ENCODE data around the gene CCDC201. TPM values are rescaled to one million over a fixed set of nuclear protein-coding genes. Genes with fewer than 3 reads are reported as not detected.

The CCDC201 gene
- total and polyA plus RNA-seq, 2 of the 4 experiments (the other 2 are of a cell fraction), result not detected

DNA sequence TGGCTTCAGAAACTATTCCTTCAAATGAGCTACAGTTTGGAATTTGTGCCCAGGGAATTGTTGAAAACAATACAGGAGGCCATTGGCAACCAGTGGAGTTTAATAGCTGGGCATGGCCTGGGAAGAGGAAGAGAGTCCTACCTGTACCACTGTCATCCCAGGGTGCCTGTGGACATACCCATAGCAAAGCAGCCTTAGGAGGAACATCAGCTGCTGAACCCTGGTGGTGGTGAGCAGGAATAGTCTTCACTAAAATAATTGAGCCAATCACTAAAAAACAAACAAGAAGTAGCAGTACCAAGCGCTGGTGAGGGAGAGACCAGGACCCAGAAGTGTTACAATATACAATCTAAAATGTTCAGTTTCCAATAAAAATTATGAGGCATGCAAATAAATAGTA, 29.9 kb upstream of the CCDC201 start:
- Histone ChIP-seq H2BK20ac (ENCODE audit: low read depth, low read length) (no peak overlapping the region), H3K23ac (ENCODE audit: low read depth, low read length) (no peak overlapping the region), H2AK5ac (ENCODE audit: low read depth, low read length) (no peak overlapping the region), H3K27ac (ENCODE audit: insufficient read depth, low read length) (no peak overlapping the region), H4K5ac (ENCODE audit: low read depth, low read length) (no peak overlapping the region), H3K4me3 (ENCODE audit: insufficient read depth, low read depth, low read length) (no peak overlapping the region), H3K4ac (ENCODE audit: low read depth, low read length) (no peak overlapping the region), H3K9me1 (ENCODE audit: insufficient read depth, low read length) (no peaks in the 10 kb centered on the region), H3K4me1 (ENCODE audit: control insufficient read depth, insufficient read depth, low read length) (no peaks in the 10 kb centered on the region), H3K56ac (ENCODE audit: extremely low read depth, insufficient read depth, low read length) (no peak overlapping the region), H4K20me1 (ENCODE audit: insufficient read depth, low read length) (no peaks in the 10 kb centered on the region), H2BK5ac (ENCODE audit: low read depth, low read length, poor library complexity, severe bottlenecking) (no peak overlapping the region), H2BK120ac (ENCODE audit: low read depth, low read length) (no peak overlapping the region), H4K91ac (ENCODE audit: insufficient read depth, low read depth, low read length) (no peak overlapping the region), H2AK9ac (replicated peaks; ENCODE audit: low read depth, low read length, poor library complexity) (no peak overlapping the region), H2AFZ (replicated peaks; ENCODE audit: low read length, poor library complexity) (no peak overlapping the region), H3K9ac (ENCODE audit: low read depth, low read length) (no peak overlapping the region), H3K27me3 (ENCODE audit: control insufficient read depth, insufficient read depth, low read length) (peaks cover 17% of the 10 kb centered on the region), H3K18ac (ENCODE audit: low read depth, low read length) (no peak overlapping the region), H4K8ac (ENCODE audit: low read depth in 2 of 2, low read length in 2 of 2) (no peak overlapping the region), H2BK15ac (ENCODE audit: low read depth, low read length) (no peak overlapping the region), H3K14ac (replicated peaks; ENCODE audit: low read depth, low read length) (no peak overlapping the region), H3K9me3 (ENCODE audit: control insufficient read depth, insufficient read depth, low read length) (no peaks in the 10 kb centered on the region), H3K4me2 (ENCODE audit: low read depth, low read length) (no peak overlapping the region), H3K36me3 (ENCODE audit: control insufficient read depth, insufficient read depth, low read length) (no peaks in the 10 kb centered on the region), H3K79me1 (ENCODE audit: low read depth in 1 of 2, low read length in 2 of 2) (no peaks in the 10 kb centered on the region)
- DNase-seq (no peak), ATAC-seq (ENCODE audit: low read depth) (no peak)
- TF ChIP-seq RAD21 (IDR thresholded peaks at IDR 0.05; ENCODE audit: low read length) (no peak), FOS (IDR thresholded peaks at IDR 0.05; ENCODE audit: low read depth, low read length) (no peak), RFX5 (IDR thresholded peaks at IDR 0.05; ENCODE audit: low read depth, low read length) (no peak), CHD1 (IDR thresholded peaks at IDR 0.05; ENCODE audit: low read depth, low read length) (no peak), RCOR1 (IDR thresholded peaks at IDR 0.05; ENCODE audit: insufficient replicate concordance, low read length) (no peak), POLR2A (IDR thresholded peaks at IDR 0.05; ENCODE audit: low read depth, low read length) (no peak), BHLHE40 (IDR thresholded peaks at IDR 0.05; ENCODE audit: low read depth, low read length) (no peak), SMC3 (IDR thresholded peaks at IDR 0.05; ENCODE audit: low read depth, low read length) (no peak), MAZ (IDR thresholded peaks at IDR 0.05; ENCODE audit: borderline replicate concordance, low read depth, low read length) (no peak), CEBPB (IDR thresholded peaks at IDR 0.05; ENCODE audit: low read depth, low read length) (no peak), MAFK (IDR thresholded peaks at IDR 0.05; ENCODE audit: low read depth, low read length) (no peak), CTCF (conservative IDR thresholded peaks at IDR 0.05; ENCODE audit: low read depth, low read length) (no peak), NFE2L2 (IDR thresholded peaks at IDR 0.05; ENCODE audit: low read depth, low read length) (no peak), MXI1 (IDR thresholded peaks at IDR 0.05; ENCODE audit: borderline replicate concordance, low read depth, low read length) (no peak)
- TF ChIP-seq, protein P1, sequence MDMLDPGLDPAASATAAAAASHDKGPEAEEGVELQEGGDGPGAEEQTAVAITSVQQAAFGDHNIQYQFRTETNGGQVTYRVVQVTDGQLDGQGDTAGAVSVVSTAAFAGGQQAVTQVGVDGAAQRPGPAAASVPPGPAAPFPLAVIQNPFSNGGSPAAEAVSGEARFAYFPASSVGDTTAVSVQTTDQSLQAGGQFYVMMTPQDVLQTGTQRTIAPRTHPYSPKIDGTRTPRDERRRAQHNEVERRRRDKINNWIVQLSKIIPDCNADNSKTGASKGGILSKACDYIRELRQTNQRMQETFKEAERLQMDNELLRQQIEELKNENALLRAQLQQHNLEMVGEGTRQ (IDR thresholded peaks at IDR 0.05; ENCODE audit: low read depth, low read length), result no peak
- TF ChIP-seq, protein P2, sequence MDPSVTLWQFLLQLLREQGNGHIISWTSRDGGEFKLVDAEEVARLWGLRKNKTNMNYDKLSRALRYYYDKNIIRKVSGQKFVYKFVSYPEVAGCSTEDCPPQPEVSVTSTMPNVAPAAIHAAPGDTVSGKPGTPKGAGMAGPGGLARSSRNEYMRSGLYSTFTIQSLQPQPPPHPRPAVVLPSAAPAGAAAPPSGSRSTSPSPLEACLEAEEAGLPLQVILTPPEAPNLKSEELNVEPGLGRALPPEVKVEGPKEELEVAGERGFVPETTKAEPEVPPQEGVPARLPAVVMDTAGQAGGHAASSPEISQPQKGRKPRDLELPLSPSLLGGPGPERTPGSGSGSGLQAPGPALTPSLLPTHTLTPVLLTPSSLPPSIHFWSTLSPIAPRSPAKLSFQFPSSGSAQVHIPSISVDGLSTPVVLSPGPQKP (IDR thresholded peaks at IDR 0.05; ENCODE audit: borderline replicate concordance, low read depth, low read length), result no peak
- WGBS, 2 experiments (ENCODE audit: extremely low coverage in 2 of 2, insufficient read length in 1 of 2), result no CpG with 5 or more reads among the region's 1 CpG
- POLR2A ChIA-PET (ENCODE audit: unreplicated experiment), result no interaction called here
- CTCF ChIA-PET, result no interaction called here
- intact Hi-C loops (cut with micrococcal nuclease), result no loop called here
- in situ Hi-C loops (cut with MboI; ENCODE audit: low sequenced_read_pairs), result loop anchor here (25.0 kb wide), 1 partner anchor 1034 kb away; no protein-coding TSS in a partner anchor
- no TSS peak for BruUV-seq (replicated peaks)
- dilution Hi-C loops (cut with HindIII; ENCODE audit: low sequenced_read_pairs, unreplicated experiment), result no loop called here

All from IMR-90 (cell line).